IMR-90 (cell line): Measurements from ENCODE around the gene DLX6. TPM values are rescaled to one million over a fixed set of nuclear protein-coding genes. Genes with fewer than 3 reads are reported as not detected.

Experiments used
- ATAC-seq: fragments of 200-7000 bp; cut with Tn5 transposase; 2 replicates; pipeline ENCODE4 v1.9.1; 2020; ENCODE audit warnings: low read depth, mild to moderate bottlenecking, moderate library complexity
- BruUV-seq: library from RNA; stranded (reverse); fragments of 400-500 nt; replicated peaks from 2 replicates; lab custom pipeline; 2021; lab: Mats Ljungman, UMichigan
- CTCF ChIA-PET: fragments of 300-600 bp; formaldehyde crosslinking; extraction: SDS; loops from one replicate; lab custom pipeline; 2021; ENCODE audit warnings: antibody characterized with exemption; lab: Yijun Ruan, JAX
- POLR2A ChIA-PET: fragments of 300-600 bp; sonication (Branson Sonifier 250); formaldehyde crosslinking; loops from one replicate; lab custom pipeline; 2022; ENCODE audit warnings: antibody characterized with exemption; ENCODE audit not compliant: unreplicated experiment; lab: Charles Lee
- DNase-seq: peaks from one replicate; pipeline ENCODE4 v3.0.0; 2013
- H2AFZ ChIP-seq: replicated peaks from 2 replicates; pipeline ENCODE3; 2013; ENCODE audit warnings: low read length, mild to moderate bottlenecking; ENCODE audit not compliant: poor library complexity
- H2AK5ac ChIP-seq: 2 replicates; pipeline ENCODE4 v1.6.1; 2013; ENCODE audit warnings: low read depth, low read length, inconsistent platforms
- H2AK9ac ChIP-seq: replicated peaks from 2 replicates; pipeline ENCODE3; 2013; ENCODE audit warnings: mild to moderate bottlenecking, low read depth, low read length, moderate library complexity; ENCODE audit not compliant: poor library complexity
- H2BK120ac ChIP-seq: 2 replicates; pipeline ENCODE4 v1.6.1; 2013; ENCODE audit warnings: low read depth, low read length, inconsistent platforms
- H2BK15ac ChIP-seq: 3 replicates; pipeline ENCODE4 v1.6.1; 2013; ENCODE audit warnings: low read depth, low read length, inconsistent platforms
- H2BK20ac ChIP-seq: 2 replicates; pipeline ENCODE4 v1.6.1; 2013; ENCODE audit warnings: low read depth, mild to moderate bottlenecking, inconsistent platforms, low read length, moderate library complexity
- H2BK5ac ChIP-seq: 2 replicates; pipeline ENCODE4 v1.6.1; 2013; ENCODE audit warnings: mild to moderate bottlenecking, low read depth, low read length, inconsistent platforms; ENCODE audit not compliant: poor library complexity, severe bottlenecking
- H3K14ac ChIP-seq: replicated peaks from 2 replicates; pipeline ENCODE4 v1.6.1; 2013; ENCODE audit warnings: low read depth, low read length, inconsistent platforms
- H3K18ac ChIP-seq: 2 replicates; pipeline ENCODE4 v1.6.1; 2013; ENCODE audit warnings: low read depth, low read length, control low read depth
- H3K23ac ChIP-seq: 2 replicates; pipeline ENCODE4 v1.6.1; 2013; ENCODE audit warnings: low read depth, low read length, inconsistent platforms
- H3K27ac ChIP-seq: 2 replicates; pipeline ENCODE4 v1.5.1; 2013; ENCODE audit warnings: mild to moderate bottlenecking, control low read depth, low read length; ENCODE audit not compliant: insufficient read depth
- H3K27me3 ChIP-seq: 2 replicates; pipeline ENCODE4 v1.6.1; 2013; ENCODE audit warnings: low read length; ENCODE audit not compliant: control insufficient read depth, insufficient read depth
- H3K36me3 ChIP-seq: 2 replicates; pipeline ENCODE4 v1.6.1; 2013; ENCODE audit warnings: low read length, mixed read lengths; ENCODE audit not compliant: control insufficient read depth, insufficient read depth
- H3K4ac ChIP-seq: 2 replicates; pipeline ENCODE4 v1.6.1; 2013; ENCODE audit warnings: low read depth, low read length, inconsistent platforms
- H3K4me1 ChIP-seq: 2 replicates; pipeline ENCODE4 v1.6.1; 2013; ENCODE audit warnings: low read length, mixed read lengths; ENCODE audit not compliant: control insufficient read depth, insufficient read depth
- H3K4me2 ChIP-seq: 2 replicates; pipeline ENCODE4 v1.6.1; 2013; ENCODE audit warnings: low read depth, mild to moderate bottlenecking, control low read depth, low read length, moderate library complexity
- H3K4me3 ChIP-seq: 2 replicates; pipeline ENCODE4 v1.5.1; 2013; ENCODE audit warnings: low read depth, mild to moderate bottlenecking, control low read depth, low read length, moderate library complexity; ENCODE audit not compliant: insufficient read depth
- H3K56ac ChIP-seq: 2 replicates; pipeline ENCODE4 v1.6.1; 2013; ENCODE audit warnings: low read length, inconsistent platforms; ENCODE audit not compliant: insufficient read depth; ENCODE audit errors: extremely low read depth
- H3K79me1 ChIP-seq, 2 experiments: 2 replicates each; pipeline ENCODE4 v1.6.1; 2013; ENCODE audit warnings: low read length in 2 of 2, inconsistent platforms in 1 of 2, low read depth in 1 of 2
- H3K9ac ChIP-seq: 2 replicates; pipeline ENCODE4 v1.6.1; 2013; ENCODE audit warnings: low read depth, low read length, control low read depth
- H3K9me1 ChIP-seq: 2 replicates; pipeline ENCODE4 v1.6.1; 2013; ENCODE audit warnings: low read length, inconsistent platforms; ENCODE audit not compliant: insufficient read depth
- H3K9me3 ChIP-seq: 2 replicates; pipeline ENCODE4 v1.6.1; 2013; ENCODE audit warnings: low read length; ENCODE audit not compliant: control insufficient read depth, insufficient read depth
- H4K20me1 ChIP-seq: 2 replicates; pipeline ENCODE4 v1.6.1; 2013; ENCODE audit warnings: low read length, inconsistent platforms; ENCODE audit not compliant: insufficient read depth
- H4K5ac ChIP-seq: 2 replicates; pipeline ENCODE4 v1.6.1; 2013; ENCODE audit warnings: mild to moderate bottlenecking, low read depth, low read length, control low read depth
- H4K8ac ChIP-seq, 2 experiments: 2 replicates each; pipeline ENCODE4 v1.6.1; 2013; ENCODE audit warnings: low read depth in 2 of 2, low read length in 2 of 2, control low read depth in 1 of 2, inconsistent platforms in 1 of 2
- H4K91ac ChIP-seq: 2 replicates; pipeline ENCODE4 v1.6.1; 2013; ENCODE audit warnings: low read depth, low read length, inconsistent platforms; ENCODE audit not compliant: insufficient read depth
- BHLHE40 ChIP-seq: fragments of 150-350 bp; IDR thresholded peaks from 2 replicates; pipeline ENCODE4 v1.6.1; 2016; ENCODE audit warnings: mild to moderate bottlenecking, low read depth, low read length
- CEBPB ChIP-seq: IDR thresholded peaks from 2 replicates; pipeline ENCODE4 v1.6.1; 2012; ENCODE audit warnings: low read depth, low read length, improper control_type of control experiment
- CHD1 ChIP-seq: IDR thresholded peaks from 2 replicates; pipeline ENCODE4 v1.6.1; 2012; ENCODE audit warnings: low read depth, low read length, improper control_type of control experiment
- CTCF ChIP-seq: conservative IDR thresholded peaks from 2 replicates; pipeline ENCODE4 v1.5.1; 2012; ENCODE audit warnings: mild to moderate bottlenecking, low read depth, low read length, improper control_type of control experiment
- FOS ChIP-seq: fragments of 150-350 bp; IDR thresholded peaks from 2 replicates; pipeline ENCODE4 v1.6.1; 2016; ENCODE audit warnings: low read depth, low read length
- MAFK ChIP-seq: IDR thresholded peaks from 2 replicates; pipeline ENCODE4 v1.6.1; 2012; ENCODE audit warnings: low read depth, low read length, improper control_type of control experiment
- MAZ ChIP-seq: IDR thresholded peaks from 2 replicates; pipeline ENCODE4 v1.6.1; 2012; ENCODE audit warnings: low read depth, mild to moderate bottlenecking, low read length, improper control_type of control experiment, moderate library complexity, borderline replicate concordance
- MXI1 ChIP-seq: IDR thresholded peaks from 2 replicates; pipeline ENCODE4 v1.6.1; 2012; ENCODE audit warnings: low read depth, mild to moderate bottlenecking, low read length, moderate library complexity, borderline replicate concordance
- NFE2L2 ChIP-seq: fragments of 150-350 bp; IDR thresholded peaks from 2 replicates; pipeline ENCODE4 v1.6.1; 2016; ENCODE audit warnings: low read depth, mild to moderate bottlenecking, low read length
- POLR2A ChIP-seq: IDR thresholded peaks from 2 replicates; pipeline ENCODE4 v1.6.1; 2012; ENCODE audit warnings: mild to moderate bottlenecking, low read depth, low read length
- RAD21 ChIP-seq: IDR thresholded peaks from 2 replicates; pipeline ENCODE4 v1.6.1; 2012; ENCODE audit warnings: low read length, improper control_type of control experiment
- RCOR1 ChIP-seq: IDR thresholded peaks from 2 replicates; pipeline ENCODE4 v1.6.1; 2012; ENCODE audit warnings: mild to moderate bottlenecking, low read length, improper control_type of control experiment; ENCODE audit not compliant: insufficient replicate concordance
- RFX5 ChIP-seq: IDR thresholded peaks from 2 replicates; pipeline ENCODE4 v1.8.0; 2012; ENCODE audit warnings: low read depth, mild to moderate bottlenecking, low read length, moderate library complexity
- SMC3 ChIP-seq: fragments of 150-350 bp; IDR thresholded peaks from 2 replicates; pipeline ENCODE4 v1.6.1; 2016; ENCODE audit warnings: low read depth, mild to moderate bottlenecking, antibody characterized with exemption, low read length, moderate library complexity
- USF2 ChIP-seq: fragments of 150-350 bp; IDR thresholded peaks from 2 replicates; pipeline ENCODE4 v1.6.1; 2017; ENCODE audit warnings: mild to moderate bottlenecking, antibody characterized with exemption, low read length, low read depth
- WGBS, 2 experiments: methylation state at CpG; one replicate each; pipeline versions ENCODE4 v1.1.5 to v1.1.7; 2013; ENCODE audit warnings: missing lambda C conversion rate in 2 of 2; ENCODE audit not compliant: insufficient read length in 1 of 2; ENCODE audit errors: extremely low coverage in 2 of 2; 5-methylcytosine and 5-hydroxymethylcytosine counted together
- dilution Hi-C: fragments of 300-500 bp; cut with HindIII; formaldehyde crosslinking; loops from one replicate; pipeline ENCODE4 v1.14.3; 2018; ENCODE audit warnings: low sequenced_read_pairs; ENCODE audit not compliant: unreplicated experiment
- in situ Hi-C: fragments of 300-500 bp; cut with MboI; formaldehyde crosslinking; loops from 3 replicates; pipeline ENCODE4 v1.14.3; 2019; ENCODE audit warnings: low sequenced_read_pairs, inconsistent platforms, mixed read lengths
- intact Hi-C: fragments of 100-400 bp; cut with micrococcal nuclease; formaldehyde crosslinking; loops from 2 replicates; pipeline ENCODE4 v1.10.0; 2022
- polyA plus RNA-seq, 3 experiments: library from polyadenylated mRNA; depleted of rRNA; stranded (reverse); fragments of >200 nt; gene quantifications; 2 replicates each; pipeline ENCODE4 v1.2.3, GENCODE V29; 2012; ENCODE audit warnings: low replicate concordance in 1 of 3
- total RNA-seq: library from RNA; depleted of rRNA; stranded (reverse); fragments of >200 nt; gene quantifications from 2 replicates; pipeline ENCODE4 v1.2.3, GENCODE V29; 2012
- TF ChIP-seq, protein P1 (sequence below): fragments of 150-350 bp; IDR thresholded peaks from 2 replicates; pipeline ENCODE4 v1.6.1; 2016; ENCODE audit warnings: low read depth, mild to moderate bottlenecking, low read length, moderate library complexity, borderline replicate concordance

Gene DLX6
- total and polyA plus RNA-seq, 2 of the 4 experiments (the other 2 are of a cell fraction), result not detected

DNA sequence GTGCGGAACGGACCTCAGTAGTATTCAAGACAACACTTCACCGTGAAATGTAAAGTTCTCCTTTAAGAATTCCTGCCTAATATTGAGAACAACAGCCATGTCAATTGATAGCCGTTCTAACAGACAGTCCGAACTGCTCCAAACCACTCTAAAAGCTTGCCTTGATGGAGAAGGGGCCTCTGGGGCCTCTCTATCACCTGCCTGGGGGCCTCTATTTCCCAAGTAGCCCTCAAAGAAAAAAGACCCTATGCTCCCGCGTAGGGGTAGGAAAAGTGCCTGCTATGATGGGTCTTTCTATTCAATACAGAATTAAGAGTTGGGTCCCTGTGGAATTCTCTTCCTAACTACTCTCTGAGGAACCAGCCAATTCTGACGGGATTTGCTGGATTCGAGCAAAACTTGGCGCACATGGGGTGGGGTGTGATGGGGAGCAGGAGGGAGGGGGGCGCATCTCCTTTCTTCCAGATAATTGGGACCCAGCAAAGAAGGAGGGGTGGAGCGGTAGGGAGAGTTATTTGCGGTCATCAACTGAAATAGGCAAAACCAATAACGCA lies 8.3 kb upstream of the DLX6 start:
- Histone ChIP-seq H3K27ac (no peak overlapping the region), H3K4me1 (no peaks in the 10 kb centered on the region), H3K79me1 (no peaks in the 10 kb centered on the region), H3K4me3 (no peak overlapping the region), H4K20me1 (no peaks in the 10 kb centered on the region), H3K23ac (no peak overlapping the region), H2AK9ac (no peak overlapping the region), H3K4me2 (no peak overlapping the region), H2BK120ac (no peak overlapping the region), H2BK20ac (no peak overlapping the region), H3K56ac (no peak overlapping the region), H3K9ac (no peak overlapping the region), H3K4ac (no peak overlapping the region), H4K8ac (no peak overlapping the region), H3K27me3 (peaks cover 71% of the 10 kb centered on the region), H2AK5ac (no peak overlapping the region), H3K18ac (no peak overlapping the region), H3K9me3 (peaks cover 11% of the 10 kb centered on the region), H3K36me3 (no peaks in the 10 kb centered on the region), H4K91ac (no peak overlapping the region), H2BK5ac (no peak overlapping the region), H3K14ac (no peak overlapping the region), H2BK15ac (no peak overlapping the region), H2AFZ (no peak overlapping the region), H4K5ac (no peak overlapping the region), H3K9me1 (no peaks in the 10 kb centered on the region)
- intact Hi-C loops, result no loop called here
- CTCF ChIA-PET, result no interaction called here
- POLR2A ChIA-PET, result no interaction called here
- TF ChIP-seq MAFK, result no peak
- TF ChIP-seq BHLHE40, result no peak
- TF ChIP-seq, protein P1, sequence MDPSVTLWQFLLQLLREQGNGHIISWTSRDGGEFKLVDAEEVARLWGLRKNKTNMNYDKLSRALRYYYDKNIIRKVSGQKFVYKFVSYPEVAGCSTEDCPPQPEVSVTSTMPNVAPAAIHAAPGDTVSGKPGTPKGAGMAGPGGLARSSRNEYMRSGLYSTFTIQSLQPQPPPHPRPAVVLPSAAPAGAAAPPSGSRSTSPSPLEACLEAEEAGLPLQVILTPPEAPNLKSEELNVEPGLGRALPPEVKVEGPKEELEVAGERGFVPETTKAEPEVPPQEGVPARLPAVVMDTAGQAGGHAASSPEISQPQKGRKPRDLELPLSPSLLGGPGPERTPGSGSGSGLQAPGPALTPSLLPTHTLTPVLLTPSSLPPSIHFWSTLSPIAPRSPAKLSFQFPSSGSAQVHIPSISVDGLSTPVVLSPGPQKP, result no peak
- no peak for TF ChIP-seq POLR2A
- TF ChIP-seq SMC3, result no peak
- no peak for TF ChIP-seq FOS
- no peak for TF ChIP-seq RAD21
- TF ChIP-seq USF2, result no peak
- no peak for TF ChIP-seq CHD1
- TF ChIP-seq MAZ, result no peak
- TF ChIP-seq CEBPB, result no peak
- no peak for TF ChIP-seq RCOR1
- TF ChIP-seq NFE2L2, result no peak
- TF ChIP-seq CTCF, result no peak
- TF ChIP-seq RFX5, result no peak
- TF ChIP-seq MXI1, result no peak
- BruUV-seq, result no TSS peak
- dilution Hi-C loops, result no loop called here
- DNase-seq (no peak), ATAC-seq (no peak)
- WGBS, 2 experiments, result no CpG with 5 or more reads among the region's 14 CpGs
- in situ Hi-C loops, result no loop called here
